Panc1 (cell line): ENCODE results near the gene MARCHF9. TPM values are rescaled to one million over a fixed set of nuclear protein-coding genes. Genes with fewer than 3 reads are reported as not detected.

ENCODE experiments used
- ATAC-seq: fragments of 200-7000 bp; cut with Tn5 transposase; 2 replicates; pipeline ENCODE4 v1.9.1; 2020; ENCODE audit warnings: mild to moderate bottlenecking, moderate library complexity
- BruUV-seq: library from RNA; stranded (reverse); fragments of 400-500 nt; replicated peaks from 2 replicates; lab custom pipeline; 2021; lab: Mats Ljungman, UMichigan
- CTCF ChIA-PET: fragments of 300-600 bp; sonication (Branson Sonifier 250); formaldehyde crosslinking; loops from one replicate; lab custom pipeline; 2022; ENCODE audit warnings: antibody characterized with exemption; lab: Charles Lee
- POLR2A ChIA-PET: fragments of 300-600 bp; sonication (Branson Sonifier 250); formaldehyde crosslinking; loops from one replicate; lab custom pipeline; 2022; ENCODE audit warnings: antibody characterized with exemption; lab: Charles Lee
- DNase-seq: peaks from one replicate; pipeline ENCODE4 v3.0.0-alpha.2; 2010; ENCODE audit warnings: low read depth, low spot score
- H3K27ac ChIP-seq: 2 replicates; pipeline ENCODE4 v1.5.1; 2011; ENCODE audit warnings: mild to moderate bottlenecking, low read length, inconsistent platforms
- H3K27me3 ChIP-seq: fragments of 200-500 bp; sonication (Bioruptor generic); 2 replicates; pipeline ENCODE4 v1.6.0; 2014; ENCODE audit warnings: low read length, inconsistent platforms; ENCODE audit not compliant: control insufficient read depth, insufficient read depth
- H3K36me3 ChIP-seq: fragments of 200-500 bp; sonication (Bioruptor generic); 2 replicates; pipeline ENCODE4 v1.5.1; 2014; ENCODE audit warnings: inconsistent platforms, mild to moderate bottlenecking, low read length, moderate library complexity; ENCODE audit not compliant: control insufficient read depth, insufficient read depth
- H3K4me1 ChIP-seq: 2 replicates; pipeline ENCODE4 v1.5.1; 2011; ENCODE audit warnings: inconsistent platforms, mild to moderate bottlenecking, low read length, moderate library complexity; ENCODE audit not compliant: control insufficient read depth, insufficient read depth
- H3K4me3 ChIP-seq, 2 experiments: 2 replicates each; pipeline ENCODE4 v1.5.1; 2011 to 2012; ENCODE audit warnings: low read depth in 2 of 2, low read length in 2 of 2, mild to moderate bottlenecking in 2 of 2, inconsistent platforms in 1 of 2, moderate library complexity in 1 of 2
- H3K9me3 ChIP-seq: fragments of 200-500 bp; sonication (Bioruptor generic); 2 replicates; pipeline ENCODE4 v1.5.1; 2014; ENCODE audit warnings: low read depth, mild to moderate bottlenecking, inconsistent platforms, low read length, moderate library complexity; ENCODE audit not compliant: control insufficient read depth, insufficient read depth
- POLR2AphosphoS5 ChIP-seq: IDR thresholded peaks from 2 replicates; pipeline ENCODE4 v1.6.1; 2012; ENCODE audit warnings: mild to moderate bottlenecking, low read depth, low read length, moderate library complexity
- REST ChIP-seq, 2 experiments: IDR thresholded peaks; 2 replicates each; pipeline ENCODE4 v1.6.1; 2011 to 2012; ENCODE audit warnings: low read depth in 2 of 2, control low read depth in 1 of 2, low read length in 1 of 2, mild to moderate bottlenecking in 1 of 2, moderate library complexity in 1 of 2; ENCODE audit not compliant: insufficient read depth in 1 of 2
- SIN3A ChIP-seq: IDR thresholded peaks from 2 replicates; pipeline ENCODE4 v1.6.1; 2012; ENCODE audit warnings: low read depth, mild to moderate bottlenecking, low read length, moderate library complexity, borderline replicate concordance; ENCODE audit not compliant: insufficient read depth
- TCF7L2 ChIP-seq: IDR thresholded peaks from 2 replicates; pipeline ENCODE4 v1.6.1; 2011; ENCODE audit warnings: mild to moderate bottlenecking, low read depth, low read length, inconsistent platforms
- in situ Hi-C: cut with HindIII; loops from 2 replicates; pipeline ENCODE4 v1.10.0; 2016; ENCODE audit warnings: low sequenced_read_pairs, low pct_unique_long_range_greater_than_20kb
- intact Hi-C: fragments of 100-400 bp; cut with micrococcal nuclease; formaldehyde crosslinking; loops from one replicate; pipeline ENCODE4 v1.10.0; 2022; ENCODE audit not compliant: unreplicated experiment
- total RNA-seq: library from RNA; stranded (reverse); gene quantifications from one replicate; pipeline ENCODE4 v1.2.1, GENCODE V29; 2021; ENCODE audit not compliant: unreplicated experiment
- TF ChIP-seq, protein P1 (sequence below): fragments of 450-650 bp; IDR thresholded peaks from 2 replicates; pipeline ENCODE4 v1.5.1; 2017; ENCODE audit warnings: mild to moderate bottlenecking

The MARCHF9 gene
- total RNA-seq, 1 experiment from 2014 or later, result 2.3 TPM

- Histone ChIP-seq H3K9me3 (no peaks in the 10 kb centered on the region), H3K36me3 (no peaks in the 10 kb centered on the region; the same call in 1 of the 2 replicates), H3K27me3 (no peaks in the 10 kb centered on the region), H3K27ac (no peak overlapping the region), H3K4me3 (no peak overlapping the region), H3K4me1 (no peaks in the 10 kb centered on the region)
- DNase-seq, result no peak
- in situ Hi-C loops, result no loop called here
- ATAC-seq, result no peak
- BruUV-seq, result no TSS peak
- intact Hi-C loops, result no loop called here
- POLR2A ChIA-PET, result no interaction called here
- CTCF ChIA-PET, result no interaction called here
- TF ChIP-seq SIN3A (no peak), TCF7L2 (no peak)
- TF ChIP-seq, protein P1, sequence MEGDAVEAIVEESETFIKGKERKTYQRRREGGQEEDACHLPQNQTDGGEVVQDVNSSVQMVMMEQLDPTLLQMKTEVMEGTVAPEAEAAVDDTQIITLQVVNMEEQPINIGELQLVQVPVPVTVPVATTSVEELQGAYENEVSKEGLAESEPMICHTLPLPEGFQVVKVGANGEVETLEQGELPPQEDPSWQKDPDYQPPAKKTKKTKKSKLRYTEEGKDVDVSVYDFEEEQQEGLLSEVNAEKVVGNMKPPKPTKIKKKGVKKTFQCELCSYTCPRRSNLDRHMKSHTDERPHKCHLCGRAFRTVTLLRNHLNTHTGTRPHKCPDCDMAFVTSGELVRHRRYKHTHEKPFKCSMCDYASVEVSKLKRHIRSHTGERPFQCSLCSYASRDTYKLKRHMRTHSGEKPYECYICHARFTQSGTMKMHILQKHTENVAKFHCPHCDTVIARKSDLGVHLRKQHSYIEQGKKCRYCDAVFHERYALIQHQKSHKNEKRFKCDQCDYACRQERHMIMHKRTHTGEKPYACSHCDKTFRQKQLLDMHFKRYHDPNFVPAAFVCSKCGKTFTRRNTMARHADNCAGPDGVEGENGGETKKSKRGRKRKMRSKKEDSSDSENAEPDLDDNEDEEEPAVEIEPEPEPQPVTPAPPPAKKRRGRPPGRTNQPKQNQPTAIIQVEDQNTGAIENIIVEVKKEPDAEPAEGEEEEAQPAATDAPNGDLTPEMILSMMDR, result no peak
Observed at GRCh38 chr12:57716305-57716704, 38.6 kb upstream of the MARCHF9 start.

DNA sequence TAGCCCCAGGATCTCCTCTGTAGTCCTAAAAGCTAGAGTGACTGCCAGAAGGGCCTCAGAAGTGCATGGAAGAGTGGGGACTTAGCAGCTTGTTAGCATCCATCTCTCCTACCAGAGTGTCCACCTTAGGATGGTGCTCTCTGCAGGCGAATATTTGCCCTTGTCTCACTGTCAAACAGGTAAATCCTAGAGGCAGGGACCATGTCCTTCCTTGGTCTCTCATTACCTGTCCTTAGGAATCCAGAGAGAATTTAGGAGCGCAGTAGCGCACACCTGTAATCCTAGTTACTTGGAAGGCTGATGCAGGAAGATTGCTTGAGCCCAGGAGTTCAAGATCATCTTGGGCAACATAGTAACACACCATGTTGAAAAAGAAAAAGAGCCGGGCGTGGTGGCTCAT is 37.8 kb upstream of the MARCHF9 start:
- TF ChIP-seq, protein P1, result no peak
- TF ChIP-seq REST (IDR thresholded peaks at IDR 0.05; ENCODE audit: insufficient read depth in 1 of 2, low read depth in 2 of 2, low read length in 1 of 2) (no peak), SIN3A (no peak), POLR2AphosphoS5 (no peak), TCF7L2 (no peak)
- no peaks in the 10 kb centered on the region for H3K9me3 ChIP-seq
- DNase-seq, result no peak
- in situ Hi-C loops, result no loop called here
- ATAC-seq, result no peak
- ChIA-PET POLR2A (no interaction called here), CTCF (interaction anchor here (0.9 kb wide), 1 partner anchor 9 kb away, joined by 3 read pairs; no protein-coding TSS in a partner anchor)
- H3K4me1 ChIP-seq, result no peaks in the 10 kb centered on the region
- no peak overlapping the region for H3K4me3 ChIP-seq
- no peaks in the 10 kb centered on the region for H3K27me3 ChIP-seq
- intact Hi-C loops, result no loop called here
- no TSS peak for BruUV-seq
- no peak overlapping the region for H3K27ac ChIP-seq
- H3K36me3 ChIP-seq, result no peaks in the 10 kb centered on the region; the same call in 1 of the 2 replicates
